ENCODE data around the gene DDOST.

DNA sequence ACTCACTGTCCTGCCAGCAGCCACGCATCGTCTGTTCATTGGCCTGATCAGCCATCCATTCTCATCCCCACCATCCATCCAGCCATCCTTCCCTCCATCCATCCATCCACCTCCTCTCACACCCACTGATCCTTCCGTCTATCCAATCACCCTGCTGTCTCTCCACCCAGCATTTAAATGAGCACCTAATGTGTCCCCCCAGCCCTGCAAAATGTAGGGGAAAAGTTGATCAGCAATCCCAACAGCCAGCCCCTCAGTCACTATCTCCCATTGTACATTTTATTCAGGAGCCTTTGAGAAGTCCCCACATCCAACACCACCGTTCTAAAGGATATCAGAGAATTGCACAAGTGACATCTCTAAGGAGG is 11.1 kb upstream of the DDOST start:
- TF ChIP-seq, protein P1, sequence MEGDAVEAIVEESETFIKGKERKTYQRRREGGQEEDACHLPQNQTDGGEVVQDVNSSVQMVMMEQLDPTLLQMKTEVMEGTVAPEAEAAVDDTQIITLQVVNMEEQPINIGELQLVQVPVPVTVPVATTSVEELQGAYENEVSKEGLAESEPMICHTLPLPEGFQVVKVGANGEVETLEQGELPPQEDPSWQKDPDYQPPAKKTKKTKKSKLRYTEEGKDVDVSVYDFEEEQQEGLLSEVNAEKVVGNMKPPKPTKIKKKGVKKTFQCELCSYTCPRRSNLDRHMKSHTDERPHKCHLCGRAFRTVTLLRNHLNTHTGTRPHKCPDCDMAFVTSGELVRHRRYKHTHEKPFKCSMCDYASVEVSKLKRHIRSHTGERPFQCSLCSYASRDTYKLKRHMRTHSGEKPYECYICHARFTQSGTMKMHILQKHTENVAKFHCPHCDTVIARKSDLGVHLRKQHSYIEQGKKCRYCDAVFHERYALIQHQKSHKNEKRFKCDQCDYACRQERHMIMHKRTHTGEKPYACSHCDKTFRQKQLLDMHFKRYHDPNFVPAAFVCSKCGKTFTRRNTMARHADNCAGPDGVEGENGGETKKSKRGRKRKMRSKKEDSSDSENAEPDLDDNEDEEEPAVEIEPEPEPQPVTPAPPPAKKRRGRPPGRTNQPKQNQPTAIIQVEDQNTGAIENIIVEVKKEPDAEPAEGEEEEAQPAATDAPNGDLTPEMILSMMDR (IDR thresholded peaks at IDR 0.05) = no peak
- TF ChIP-seq POLR2A (IDR thresholded peaks at IDR 0.05; ENCODE audit: low read depth) (no peak), POLR2AphosphoS5 (IDR thresholded peaks at IDR 0.05) (no peak)
